T-helper 22 cell (primary cell): Measurements from ENCODE around the gene FASN.
"Not testable (repeated sequence)": the region's sequence is repeated elsewhere in the genome, so short reads cannot be mapped to it uniquely, and the experiment has no call there.

Experiments used
- DNase-seq: peaks from one replicate; pipeline ENCODE4 v3.0.0-alpha.2; 2020; ENCODE audit warnings: low read depth

FASN gene

DNA sequence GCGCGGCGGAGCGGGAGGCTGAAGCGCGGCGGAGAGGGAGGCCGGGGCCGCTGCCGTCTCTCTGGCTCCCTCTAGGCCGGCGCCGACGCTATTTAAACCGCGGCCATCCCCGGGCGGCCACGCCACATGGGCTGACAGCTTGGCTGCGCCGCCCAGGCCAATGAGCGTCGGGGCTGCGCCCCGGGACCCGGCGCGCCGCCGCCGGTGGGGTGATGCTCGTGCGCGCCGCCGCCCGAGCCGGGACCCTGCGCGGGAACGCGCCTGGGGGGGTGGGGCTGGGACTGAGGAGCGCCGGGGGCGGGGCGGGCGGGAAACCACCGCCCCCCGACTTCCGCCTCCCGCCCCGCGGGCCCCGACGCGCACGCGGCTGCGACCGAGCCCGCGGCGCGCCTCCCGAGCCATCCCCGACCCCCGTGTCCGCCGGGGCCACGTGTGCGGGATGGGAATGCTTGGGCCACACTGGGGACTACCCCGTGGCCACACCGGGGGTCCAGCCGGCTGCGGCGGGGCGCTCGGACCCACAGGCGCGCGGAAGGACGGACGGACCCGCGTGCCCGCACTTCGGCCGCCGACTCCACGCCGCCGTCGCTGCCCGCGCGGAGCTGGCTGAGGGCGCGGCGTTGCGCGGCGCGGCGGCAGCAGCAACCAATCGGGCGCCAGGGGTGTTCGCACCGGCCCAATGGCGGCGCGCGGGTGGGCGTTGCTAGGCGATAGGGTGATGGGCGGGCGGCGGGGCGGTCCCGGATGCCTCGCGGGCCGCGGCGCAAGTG lies at the start of gene FASN:
FASN (minus strand) TSS at position 68 of the 770 bp plus-strand sequence. CDS start 1,791 bp downstream, outside the sequence.
- DNase-seq = peak; percentile 84

DNA sequence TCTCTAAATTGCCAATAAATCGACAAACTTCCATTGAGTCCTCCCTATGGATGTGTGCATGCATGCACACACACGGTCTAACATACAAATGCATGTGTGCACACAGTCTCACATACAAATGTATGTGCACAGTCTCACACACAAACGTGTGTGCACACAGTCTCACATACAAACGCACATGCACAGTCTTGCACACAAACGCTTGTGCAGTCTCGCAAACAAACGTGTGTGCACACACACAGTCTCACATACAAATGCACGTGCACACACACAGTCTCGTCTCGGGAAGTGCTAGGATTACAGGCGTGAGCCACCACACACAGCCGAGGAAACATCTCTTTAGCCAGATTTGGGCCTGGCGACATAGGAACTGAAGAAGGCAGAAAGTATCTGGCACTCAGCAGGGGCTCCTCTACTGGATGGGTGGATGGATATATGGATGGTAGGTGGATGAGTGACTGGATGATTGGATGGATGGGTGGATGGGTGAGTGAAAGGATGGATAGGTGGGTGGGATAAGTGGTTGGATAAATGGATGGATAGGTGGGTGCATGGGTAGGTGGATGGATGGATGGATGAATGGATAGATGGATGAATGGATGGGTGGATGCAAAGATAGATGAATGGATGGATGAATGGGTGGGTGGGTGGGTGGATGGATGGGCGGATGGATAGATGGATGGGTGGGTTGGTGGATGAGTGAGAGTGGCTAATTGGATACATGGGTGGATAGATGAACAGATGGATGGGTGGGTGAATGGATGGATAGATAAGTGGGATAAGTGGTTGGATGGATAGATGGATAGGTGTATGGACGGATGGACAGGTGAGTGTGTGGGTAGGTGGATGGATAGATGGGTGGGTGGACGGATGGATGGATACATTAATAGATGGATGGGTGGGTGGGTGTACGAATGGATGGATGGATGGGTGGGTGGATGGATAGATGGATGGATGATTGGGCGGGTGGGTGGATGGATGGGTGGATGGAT lies 48.9 kb upstream of the FASN start:
- no peak for DNase-seq

DNA sequence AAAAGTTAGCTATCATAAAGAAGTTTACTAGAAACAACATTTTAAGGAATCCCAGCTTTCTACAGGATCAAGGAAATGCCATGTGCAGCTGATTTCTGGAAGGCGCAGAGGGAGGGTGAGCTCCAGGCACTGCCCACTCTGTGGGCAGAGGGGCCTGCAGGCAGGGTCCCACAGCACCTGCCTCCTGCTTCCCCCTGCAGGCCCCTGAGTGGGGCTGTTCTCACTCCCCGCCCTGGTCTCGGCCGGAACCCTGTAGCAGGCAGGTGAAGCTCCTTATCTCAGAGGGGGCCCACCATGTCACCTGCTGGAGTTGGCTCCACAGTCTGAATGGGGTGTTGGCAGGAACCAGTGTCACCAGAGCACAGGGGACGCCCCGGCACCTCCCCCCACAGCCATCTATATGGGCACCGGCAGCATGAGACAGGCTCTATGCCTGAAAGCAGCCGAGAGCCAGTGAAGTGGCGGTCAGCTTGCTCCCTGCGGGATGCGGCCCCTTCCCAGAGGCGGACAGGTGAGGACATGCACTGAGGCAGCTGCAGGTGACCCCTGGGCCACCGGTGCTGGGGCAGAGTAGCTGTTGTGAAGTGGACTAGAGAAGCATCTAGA lies 47.6 kb upstream of the FASN start:
- DNase-seq = no peak

DNA sequence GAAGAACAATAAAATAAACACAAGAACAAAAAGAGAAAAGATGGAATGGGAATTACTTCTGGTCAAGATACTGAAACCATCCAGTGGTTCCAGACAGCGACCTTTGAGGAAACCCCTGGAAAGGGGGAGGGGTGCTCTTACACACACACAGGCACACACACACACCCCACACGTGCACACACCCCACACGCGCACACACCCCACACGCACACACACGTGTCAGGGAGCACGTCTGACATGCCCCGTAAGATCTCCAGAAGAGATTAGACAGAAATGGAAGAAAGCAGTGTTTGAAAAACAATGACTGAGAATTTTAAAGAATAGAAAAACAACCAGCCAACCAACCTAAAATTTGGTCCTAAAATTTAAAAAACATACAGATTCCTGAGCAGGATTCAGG lies 45.3 kb upstream of the FASN start:
- no peak for DNase-seq

DNA sequence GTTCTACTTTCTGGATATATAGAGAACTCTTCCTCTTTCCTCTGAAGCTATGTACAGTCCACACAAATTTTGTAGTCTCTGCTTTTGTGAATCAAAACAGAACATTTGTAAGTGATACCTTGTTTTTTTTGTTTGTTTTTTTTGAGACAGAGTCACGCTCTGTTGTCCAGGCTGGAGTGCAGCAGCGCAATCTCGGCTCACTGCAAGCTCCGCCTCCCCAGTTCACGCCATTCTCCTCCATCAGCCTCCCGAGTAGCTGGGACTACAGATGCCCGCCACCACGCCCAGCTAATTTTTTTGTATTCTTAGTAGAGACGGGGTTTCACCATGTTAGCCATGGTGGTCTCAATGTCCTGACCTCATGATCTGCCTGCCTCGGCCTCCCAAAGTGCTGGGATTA lies 41.9 kb upstream of the FASN start:
- DNase-seq = not testable (repeated sequence)

DNA sequence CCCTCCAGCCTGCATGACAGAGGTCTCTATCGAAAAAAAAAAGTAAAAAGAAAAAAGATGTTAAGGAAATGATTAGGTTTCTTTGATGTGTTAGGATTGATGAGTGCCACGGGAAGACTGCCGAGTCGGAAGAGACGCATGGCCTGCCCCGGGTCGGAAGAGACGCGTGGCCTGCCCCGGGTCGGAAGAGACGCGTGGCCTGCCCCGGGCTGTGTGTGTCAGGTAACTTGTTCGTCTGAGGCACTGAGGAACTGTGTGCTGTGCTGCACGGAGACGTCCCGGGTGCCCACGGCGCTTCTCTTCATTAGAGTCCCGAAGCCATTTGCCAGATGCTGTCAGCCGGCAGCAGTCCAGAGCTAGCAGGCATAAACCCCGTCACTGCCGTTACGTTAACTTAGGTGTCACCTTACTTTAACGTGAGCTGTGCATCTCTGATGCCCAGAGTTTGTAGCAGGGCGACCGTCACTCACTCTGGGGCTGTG lies 40.5 kb upstream of the FASN start:
- DNase-seq = no peak

DNA sequence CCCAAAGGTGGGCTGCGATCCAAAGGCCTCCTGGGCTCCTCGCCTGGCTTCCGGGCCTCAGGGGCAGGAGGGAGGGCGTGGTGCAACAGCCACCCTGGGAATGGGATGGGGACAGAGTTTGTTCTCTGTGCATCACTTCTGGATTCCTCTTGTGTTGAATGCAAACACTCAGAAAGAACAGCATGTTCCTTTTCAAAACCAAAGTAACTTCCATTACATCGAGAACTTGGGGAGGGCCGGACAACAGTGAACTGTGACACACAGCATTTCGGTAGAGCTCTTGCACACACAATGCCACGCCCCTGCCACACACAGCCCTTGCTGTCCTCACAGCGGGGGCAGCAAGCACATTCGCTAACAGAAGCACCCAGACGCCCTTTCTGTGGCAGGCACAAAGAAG lies 36.1 kb upstream of the FASN start:
- no peak for DNase-seq

DNA sequence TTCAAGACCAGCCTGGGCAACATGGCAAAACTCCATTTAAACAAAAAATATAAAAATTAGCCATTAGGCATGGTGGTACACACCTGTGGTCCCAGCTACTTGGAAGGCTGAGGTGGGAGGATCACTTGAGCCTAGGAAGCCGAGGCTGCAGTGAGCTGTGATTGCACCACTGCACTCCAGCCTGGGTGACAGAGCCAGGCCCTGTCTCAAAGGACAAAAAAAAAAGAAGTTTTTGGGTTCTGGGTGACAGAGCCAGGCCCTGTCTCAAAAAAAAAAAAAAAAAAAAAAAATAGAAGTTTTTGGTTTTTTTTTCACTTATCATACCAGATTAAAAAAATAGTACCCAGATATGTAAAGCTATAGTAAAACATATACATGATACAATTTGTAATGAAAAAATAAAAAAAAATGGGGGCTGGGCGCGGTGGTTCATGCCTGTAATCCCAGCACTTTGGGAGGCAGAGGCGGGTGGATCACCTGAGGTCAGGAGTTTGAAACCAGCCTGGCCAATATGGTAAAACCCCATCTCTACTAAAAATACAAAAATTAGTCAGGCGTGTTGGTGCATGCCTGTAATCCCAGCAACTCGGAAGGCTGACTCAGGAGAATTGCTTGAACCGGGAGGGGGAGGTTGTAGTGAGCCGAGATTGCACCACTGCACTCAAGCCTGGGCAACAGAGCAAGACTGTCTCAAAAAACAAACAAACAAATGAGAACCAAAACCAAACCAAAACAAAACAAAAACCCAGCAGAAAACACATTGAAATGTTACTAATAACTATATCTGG lies 35.3 kb upstream of the FASN start:
- not testable (repeated sequence) for DNase-seq

DNA sequence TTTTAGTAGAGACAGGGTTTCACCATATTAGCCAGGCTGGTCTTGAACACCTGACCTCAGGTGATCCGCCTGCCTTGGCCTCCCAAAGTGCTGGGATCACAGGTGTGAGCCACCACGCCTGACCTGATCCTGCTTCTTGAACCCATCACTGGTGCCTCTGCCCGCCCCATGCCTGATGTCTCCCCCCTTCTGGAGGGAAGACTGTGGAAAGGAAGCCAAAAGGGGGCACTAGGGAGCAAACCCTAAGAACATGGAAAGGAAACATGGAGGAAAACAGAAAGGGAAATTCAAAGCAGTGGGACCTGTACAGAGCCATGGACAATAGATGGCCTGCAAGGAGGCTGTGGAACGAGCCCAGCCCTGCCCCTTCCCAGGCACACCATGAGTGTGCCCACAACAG lies 31.1 kb upstream of the FASN start:
- DNase-seq = no peak

DNA sequence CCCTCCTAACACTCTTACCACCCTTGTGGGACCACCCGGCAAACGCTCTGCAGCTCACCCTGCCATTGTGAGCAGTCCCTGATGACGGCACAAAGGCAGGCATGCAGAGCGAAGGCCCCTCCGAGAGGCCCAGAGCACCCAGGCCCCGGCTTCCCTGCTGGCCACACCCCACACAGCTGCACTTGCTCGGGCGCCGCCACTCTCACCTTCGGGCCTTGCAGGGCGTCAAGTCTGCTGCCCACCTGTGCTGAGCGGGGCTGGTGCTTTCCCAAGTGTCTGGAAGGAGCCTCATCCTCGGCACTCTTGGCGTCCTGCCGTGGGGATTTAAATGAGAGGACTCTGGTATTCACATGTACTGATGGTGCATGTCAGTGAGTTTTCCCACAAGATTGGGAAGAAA lies 30.3 kb upstream of the FASN start:
- DNase-seq = no peak

DNA sequence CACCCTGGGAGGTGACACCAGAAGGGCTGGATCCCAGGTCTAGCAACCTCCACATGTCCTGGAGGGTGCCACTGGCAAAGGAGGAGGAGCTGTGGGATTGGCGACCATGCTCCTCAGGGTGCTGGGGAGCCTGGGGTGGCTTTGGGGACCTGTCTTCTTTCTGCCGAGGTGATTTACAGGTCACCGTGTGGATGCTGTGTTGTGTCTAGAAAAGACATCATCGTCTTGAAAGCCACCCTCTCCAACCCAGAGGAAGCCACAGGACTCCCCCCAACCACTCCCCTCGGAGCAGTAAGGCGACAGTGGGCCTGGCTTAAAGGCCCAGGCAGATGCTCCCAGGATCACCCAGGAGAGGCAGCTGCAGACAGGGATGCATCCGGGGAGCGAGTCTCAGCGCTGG lies 29.7 kb upstream of the FASN start:
- DNase-seq = peak; percentile 12

DNA sequence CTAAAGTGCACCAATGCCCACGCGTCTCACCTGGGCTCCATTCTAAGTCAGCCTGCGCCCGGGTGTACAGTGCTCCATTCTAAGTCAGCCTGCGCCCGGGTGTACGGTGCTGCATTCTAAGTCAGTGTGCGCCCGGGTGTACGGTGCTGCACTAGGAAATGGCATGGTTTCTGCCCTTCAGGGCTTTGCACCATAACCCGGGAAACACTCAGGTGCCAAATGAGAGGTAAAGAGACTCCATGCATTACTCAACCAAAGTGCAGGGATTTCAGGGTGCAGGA lies 29.2 kb upstream of the FASN start:
- DNase-seq = no peak

DNA sequence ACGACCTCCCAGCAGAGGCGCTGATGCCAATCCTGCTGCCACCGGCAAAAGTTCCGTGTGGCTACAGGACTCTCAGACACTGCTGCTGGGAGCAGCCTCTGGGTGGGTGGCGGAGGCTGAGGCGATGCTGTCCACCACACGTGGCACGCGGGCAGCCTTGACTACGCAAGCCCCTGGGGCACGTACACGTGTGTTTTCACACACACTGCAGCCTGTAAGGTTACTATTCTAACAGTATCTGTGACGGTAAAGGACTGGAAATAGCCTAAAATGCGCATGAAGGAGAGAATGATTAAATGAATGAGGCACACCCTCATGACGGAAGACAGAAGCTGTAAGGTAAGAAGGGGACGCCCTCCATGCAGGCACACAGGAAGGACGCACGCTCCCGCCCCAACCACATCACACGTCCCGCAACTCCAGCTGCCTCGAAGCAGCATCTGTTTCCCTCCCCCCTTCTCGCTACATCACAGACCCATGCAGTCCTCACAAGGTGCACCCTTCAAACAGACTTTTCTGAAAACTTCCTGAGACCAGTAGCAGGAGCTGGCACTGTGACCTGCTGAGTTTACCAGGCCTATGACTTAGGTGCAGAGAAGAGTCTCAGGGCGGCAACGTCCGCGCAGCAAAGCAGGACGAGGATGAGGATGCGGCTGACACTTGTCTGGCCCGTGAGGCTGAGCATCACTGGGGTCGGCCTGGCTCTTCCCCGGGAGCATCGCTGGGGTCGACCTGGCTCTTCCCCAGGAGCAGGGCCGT lies 28.7 kb upstream of the FASN start:
- DNase-seq = peak; percentile 92

DNA sequence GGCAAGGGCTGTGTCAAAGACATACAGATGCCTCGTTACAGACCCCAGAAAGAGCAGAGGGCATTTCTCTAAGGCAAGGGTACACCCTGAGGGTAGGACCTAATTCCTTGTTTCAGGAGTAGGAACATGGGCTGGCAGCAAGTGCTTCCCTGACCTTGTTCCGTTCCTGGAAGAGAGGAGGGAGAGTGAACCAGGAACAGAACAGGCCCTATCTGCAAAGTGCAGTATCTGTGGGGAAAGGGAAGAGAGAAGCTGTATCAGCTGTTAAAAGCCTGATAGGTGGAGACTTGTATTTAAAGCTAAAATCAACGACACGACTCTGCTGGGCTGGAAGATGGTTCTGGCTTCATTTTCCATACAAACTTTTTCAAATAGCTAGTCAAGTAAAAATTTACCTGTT lies 26.1 kb upstream of the FASN start:
- no peak for DNase-seq

DNA sequence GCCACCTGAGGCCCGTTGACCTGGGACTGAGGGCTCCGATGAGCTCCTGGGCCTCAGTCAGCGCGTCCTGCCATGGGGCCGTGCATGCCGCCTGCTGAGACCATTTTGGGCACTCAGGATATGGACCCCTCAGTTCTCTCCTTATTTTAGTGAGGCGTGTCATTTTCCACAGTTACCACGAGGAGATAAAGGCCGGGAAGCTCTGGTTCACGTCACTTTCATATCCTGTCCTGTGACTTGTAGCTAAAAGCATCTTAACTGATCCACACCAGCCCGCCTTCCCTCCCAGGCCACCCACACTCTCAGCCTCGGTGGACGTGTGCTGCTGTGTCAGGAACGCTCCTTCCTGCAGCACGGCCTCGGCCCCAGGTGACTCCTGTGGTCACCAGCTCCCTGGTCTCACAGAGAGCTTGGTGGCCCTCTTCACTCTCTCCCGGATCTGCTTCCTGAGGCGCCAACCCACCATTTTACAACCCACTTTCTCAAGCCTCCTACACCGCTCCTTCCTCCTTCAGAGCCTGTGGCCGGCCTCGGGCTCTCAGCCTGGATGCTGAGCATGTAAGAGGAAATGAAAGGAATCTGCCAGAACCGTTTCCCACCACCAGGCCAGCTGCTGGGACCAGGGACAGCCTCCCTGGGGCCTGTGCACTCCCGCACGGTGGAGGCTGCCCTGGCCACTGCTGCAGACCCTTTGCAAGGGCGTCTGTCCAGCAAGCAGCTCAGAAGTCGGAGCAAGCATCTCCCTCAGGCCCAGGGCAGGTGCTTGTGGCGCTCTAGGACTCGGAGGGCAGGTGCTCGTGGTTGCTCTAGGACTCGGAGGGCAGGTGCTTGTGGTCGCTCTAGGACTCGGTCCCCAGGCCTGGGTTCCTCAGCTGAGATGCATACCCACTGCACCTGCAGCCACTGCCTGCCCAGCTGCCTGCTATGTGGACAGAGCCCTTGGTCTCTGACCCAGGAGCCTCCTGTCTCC lies 23.9 kb upstream of the FASN start:
- no peak for DNase-seq

DNA sequence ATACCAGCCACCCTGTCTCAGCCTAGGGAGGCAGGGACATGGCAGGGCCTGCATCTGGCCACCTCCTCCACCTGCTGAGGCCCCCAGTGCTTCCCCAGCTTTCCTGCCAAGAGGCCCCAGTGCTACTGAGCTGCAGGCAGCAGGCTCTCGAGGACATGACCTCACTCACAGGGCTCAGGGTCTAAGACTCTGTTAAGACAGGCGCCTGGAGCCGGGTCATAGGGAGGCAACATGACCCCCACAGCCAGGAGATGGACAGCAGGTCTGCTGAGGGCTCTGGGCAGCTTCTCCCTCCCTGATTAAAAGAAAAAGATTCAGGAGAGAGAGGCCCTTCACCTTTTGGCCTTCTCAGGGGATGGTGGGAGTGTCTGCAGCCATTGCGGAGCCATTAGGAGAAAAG lies 23.2 kb upstream of the FASN start:
- no peak for DNase-seq

DNA sequence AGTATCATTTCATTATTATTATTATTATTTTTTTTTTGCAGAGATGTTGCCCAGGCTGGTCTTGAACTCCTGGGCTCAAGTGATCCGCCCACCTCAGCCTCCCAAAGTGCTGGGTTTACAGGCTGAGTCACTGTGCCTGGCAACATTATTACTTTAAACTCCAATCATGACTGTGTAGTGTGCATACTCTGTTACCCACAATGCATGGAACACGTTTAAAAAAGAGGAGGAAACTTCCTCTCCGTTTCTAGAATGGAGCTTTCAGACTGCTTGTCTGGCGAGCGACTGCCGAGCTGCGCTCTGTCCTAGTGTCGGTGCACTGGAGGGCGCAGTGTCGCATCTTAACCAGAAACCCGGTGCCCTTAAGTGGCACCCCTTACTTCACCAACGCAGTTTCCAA lies 22.1 kb upstream of the FASN start:
- DNase-seq = no peak

DNA sequence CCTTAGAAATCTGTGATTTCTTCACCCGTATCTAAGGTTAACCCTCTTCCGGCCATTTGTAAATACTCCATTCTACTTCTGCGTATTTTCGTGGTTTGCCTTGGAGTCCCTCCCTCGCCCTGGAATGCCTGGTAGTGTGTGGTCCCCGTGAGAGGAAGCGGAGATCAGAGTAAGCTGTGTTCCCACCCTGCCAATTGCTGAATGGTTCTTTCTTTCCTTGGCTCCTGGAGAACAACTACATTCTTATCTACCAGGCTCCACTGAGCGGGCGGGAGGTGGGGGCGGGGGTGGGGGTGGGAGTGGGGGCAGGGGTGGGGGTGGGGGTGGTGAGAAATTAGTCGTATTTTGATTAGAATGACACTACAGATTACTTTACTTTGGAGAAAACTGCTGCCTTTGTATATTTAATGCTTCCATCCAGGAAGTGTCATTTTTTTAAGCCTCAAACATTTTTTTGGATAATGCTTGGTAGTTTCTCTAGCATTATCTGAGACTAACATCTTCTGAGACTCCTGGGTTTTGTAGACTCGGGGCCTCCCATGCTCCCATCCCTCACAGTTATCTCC lies 20.9 kb upstream of the FASN start:
- no peak for DNase-seq

DNA sequence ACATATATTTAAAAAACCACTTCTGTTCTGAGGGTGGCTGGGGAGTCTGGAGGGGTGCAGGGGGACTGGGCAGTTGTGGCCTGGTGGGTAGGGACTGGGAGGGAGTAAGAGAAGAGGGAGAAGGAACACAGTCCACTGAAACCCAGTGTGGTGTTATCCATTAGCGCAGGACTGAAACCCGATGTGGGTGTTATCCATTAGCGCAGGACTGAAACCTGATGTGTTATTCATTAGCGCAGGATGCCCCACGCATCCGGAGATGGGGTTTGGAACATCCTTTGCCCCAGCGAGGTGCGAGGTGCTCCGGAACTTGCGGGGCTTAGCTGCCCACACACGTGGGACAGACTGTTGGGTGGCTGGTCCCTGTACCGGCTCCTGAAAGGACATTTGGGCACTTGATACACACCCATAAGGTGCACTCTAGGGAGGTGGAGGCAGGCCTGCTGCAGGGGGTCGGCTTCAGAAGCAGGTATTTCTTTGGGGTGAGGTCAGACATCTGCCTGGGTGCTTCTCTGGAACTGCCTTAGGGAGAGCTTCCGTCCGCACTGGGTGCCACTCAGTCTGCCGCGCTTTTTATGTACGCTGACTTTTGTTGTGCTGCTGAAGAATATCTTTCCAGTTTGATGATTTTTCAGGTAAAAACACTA lies 20.3 kb upstream of the FASN start:
- no peak for DNase-seq
